Activated T-cell treated with anti-CD3 and anti-CD28 coated beads, Interleukin-2, amount 50 U/mL, for 1 hour (primary cell): ENCODE measurements around the gene SLC27A4.

Experiments used
- DNase-seq: peaks from one replicate; pipeline ENCODE4 v3.0.0-alpha.2; 2020

Gene SLC27A4

GRCh38 chr9:128393145-128393775 is 52.9 kb downstream of the SLC27A4 start:
- DNase-seq = no peak

GRCh38 chr9:128393970-128394369 is 53.6 kb downstream of the SLC27A4 start:
- no peak for DNase-seq

GRCh38 chr9:128394379-128395168 is 54.2 kb downstream of the SLC27A4 start:
- no peak for DNase-seq

- no peak for DNase-seq
Measured at GRCh38 chr9:128396970-128397613, 56.8 kb downstream of the SLC27A4 start.

- DNase-seq = no peak
Measured at GRCh38 chr9:128397831-128398230, 57.5 kb downstream of the SLC27A4 start.

GRCh38 chr9:128399861-128400260 is 59.5 kb downstream of the SLC27A4 start:
- DNase-seq = no peak

- no peak for DNase-seq
Measured at GRCh38 chr9:128404560-128404959, 64.2 kb downstream of the SLC27A4 start.

- DNase-seq = no peak
Measured at GRCh38 chr9:128405077-128405779, 64.9 kb downstream of the SLC27A4 start.

- DNase-seq = no peak
Measured at GRCh38 chr9:128405780-128406171, 65.4 kb downstream of the SLC27A4 start.

GRCh38 chr9:128406848-128407391 is 66.6 kb downstream of the SLC27A4 start:
- no peak for DNase-seq

- no peak for DNase-seq
Measured at GRCh38 chr9:128408963-128409431, 68.7 kb downstream of the SLC27A4 start.

- DNase-seq = no peak
Measured at GRCh38 chr9:128409450-128409849, 69.1 kb downstream of the SLC27A4 start.

GRCh38 chr9:128409978-128410377 is 69.7 kb downstream of the SLC27A4 start:
- DNase-seq = no peak
